ENCODE data around the gene ZNF385B. TPM values are rescaled to one million over a fixed set of nuclear protein-coding genes. Genes with fewer than 3 reads are reported as not detected.
"Not testable (repeated sequence)": the region's sequence is repeated elsewhere in the genome, so short reads cannot be mapped to it uniquely, and the experiment has no call there.

Gene ZNF385B
- total and polyA plus RNA-seq, 4 experiments from 2014 or later: not detected

GRCh38 chr2:179460181-179460929, 401.1 kb downstream of the ZNF385B start:
- intact Hi-C loops (cut with micrococcal nuclease): no loop called here
- no peak overlapping the region for H3K27ac Mint-ChIP-seq
- no peaks in the 10 kb centered on the region for H3K36me3 Mint-ChIP-seq
- no peak overlapping the region for H3K4me3 Mint-ChIP-seq
- Histone ChIP-seq H3K36me3 (ENCODE audit: insufficient read depth, low read length) (no peaks in the 10 kb centered on the region), H3K27me3 (ENCODE audit: insufficient read depth, low read length) (no peaks in the 10 kb centered on the region), H3K27ac (ENCODE audit: low read depth, low read length) (no peak overlapping the region), H3K4me1 (ENCODE audit: insufficient read depth, low read length) (no peaks in the 10 kb centered on the region), H3K4me3 (ENCODE audit: low read length in 2 of 2) (no peak overlapping the region), H3K9me3 (ENCODE audit: control insufficient read depth in 1 of 2, low read length in 2 of 2) (no peaks in the 10 kb centered on the region)
- H3K27me3 Mint-ChIP-seq: peaks cover 0 to 2% of the 10 kb centered on the region in 2 donors
- DNase-seq: no peak
- ChIA-PET CTCF (ENCODE audit: partially characterized antibody) (no interaction called here), POLR2A (ENCODE audit: partially characterized antibody) (no interaction called here)
- H3K9me3 Mint-ChIP-seq: peaks cover 0 to 18% (median 3%) of the 10 kb centered on the region in 8 donors
- H3K4me1 Mint-ChIP-seq: no peaks in the 10 kb centered on the region

- DNase-seq; intact Hi-C loops (cut with micrococcal nuclease); H3K4me1 ChIP-seq (ENCODE audit: insufficient read depth, low read length); H3K9me3 ChIP-seq (ENCODE audit: control insufficient read depth in 1 of 2, low read length in 2 of 2); H3K27ac Mint-ChIP-seq; H3K4me3 Mint-ChIP-seq; H3K27me3 Mint-ChIP-seq; CTCF ChIA-PET (ENCODE audit: partially characterized antibody); H3K4me1 Mint-ChIP-seq; H3K27me3 ChIP-seq (ENCODE audit: insufficient read depth, low read length); H3K36me3 ChIP-seq (ENCODE audit: insufficient read depth, low read length); H3K9me3 Mint-ChIP-seq; H3K4me3 ChIP-seq (ENCODE audit: low read length in 2 of 2); H3K36me3 Mint-ChIP-seq; H3K27ac ChIP-seq (ENCODE audit: low read depth, low read length); POLR2A ChIA-PET (ENCODE audit: partially characterized antibody): not testable (repeated sequence)
Observed at GRCh38 chr2:179458113-179458512, 403.3 kb downstream of the ZNF385B start.

DNA sequence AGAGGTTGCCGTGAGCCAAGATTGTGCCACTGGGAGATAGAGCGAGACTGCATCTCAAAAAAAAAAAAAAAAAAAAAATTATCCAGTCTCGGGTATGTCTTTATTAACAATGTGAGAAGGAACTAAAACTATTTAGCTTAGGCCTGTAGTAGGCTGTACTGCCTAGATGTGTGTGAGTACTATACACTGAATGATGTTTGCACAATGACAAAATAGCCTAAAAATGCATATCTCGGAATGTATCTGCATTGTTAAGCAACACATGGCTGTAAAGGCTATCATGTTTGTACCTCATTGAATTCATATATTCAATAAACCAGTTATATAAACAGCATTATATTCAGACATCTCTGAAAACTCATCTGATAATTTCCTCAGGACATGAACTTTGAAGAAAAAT, 405.6 kb downstream of the ZNF385B start:
- no peaks in the 10 kb centered on the region for H3K9me3 ChIP-seq (ENCODE audit: control insufficient read depth in 1 of 2, low read length in 2 of 2)
- no peaks in the 10 kb centered on the region for H3K4me1 ChIP-seq (ENCODE audit: insufficient read depth, low read length)
- H3K4me3 ChIP-seq (ENCODE audit: low read length in 2 of 2): no peak overlapping the region
- ChIA-PET POLR2A (ENCODE audit: partially characterized antibody) (no interaction called here), CTCF (ENCODE audit: partially characterized antibody) (interaction anchor here (1.2 kb wide), 1 partner anchor 17 kb away, joined by 3 read pairs; no protein-coding TSS in a partner anchor)
- peaks cover 0 to 7% (median 2%) of the 10 kb centered on the region in 8 donors for H3K9me3 Mint-ChIP-seq
- H3K27ac ChIP-seq (ENCODE audit: low read depth, low read length): no peak overlapping the region
- no peaks in the 10 kb centered on the region for H3K36me3 Mint-ChIP-seq
- no peak overlapping the region for H3K27ac Mint-ChIP-seq
- H3K36me3 ChIP-seq (ENCODE audit: insufficient read depth, low read length): no peaks in the 10 kb centered on the region
- intact Hi-C loops (cut with micrococcal nuclease): no loop called here
- no peaks in the 10 kb centered on the region for H3K27me3 ChIP-seq (ENCODE audit: insufficient read depth, low read length)
- H3K27me3 Mint-ChIP-seq: peaks cover 0 to 2% of the 10 kb centered on the region in 2 donors
- DNase-seq: no peak
- H3K4me1 Mint-ChIP-seq: no peaks in the 10 kb centered on the region
- no peak overlapping the region for H3K4me3 Mint-ChIP-seq

DNA sequence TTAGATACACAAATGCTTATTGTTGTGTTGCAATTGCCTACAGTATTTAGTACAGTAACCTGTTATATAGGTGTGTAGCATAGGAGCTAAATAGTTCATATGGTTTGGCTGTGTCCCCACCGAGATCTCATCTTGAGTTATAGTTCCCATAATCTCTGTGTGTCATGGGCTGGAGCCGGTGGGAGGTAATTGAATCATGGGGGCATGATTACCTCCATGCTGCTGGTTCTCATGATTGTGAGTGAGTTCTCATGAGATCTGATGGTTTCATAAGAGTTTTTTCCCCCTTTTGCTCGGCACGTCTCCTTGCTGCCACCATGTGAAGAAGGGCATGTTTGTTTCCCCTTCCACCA, 406.3 kb downstream of the ZNF385B start:
- intact Hi-C loops (cut with micrococcal nuclease): no loop called here
- CTCF ChIA-PET (ENCODE audit: partially characterized antibody): interaction anchor here (1.2 to 2.5 kb wide), 2 partner anchors 12 to 16 kb away, joined by 3 to 8 read pairs; no protein-coding TSS in a partner anchor
- Mint-ChIP-seq H3K4me3 (no peak overlapping the region), H3K36me3 (no peaks in the 10 kb centered on the region), H3K27me3 (peaks cover 0 to 2% of the 10 kb centered on the region in 2 donors), H3K27ac (no peak overlapping the region), H3K4me1 (no peaks in the 10 kb centered on the region), H3K9me3 (peaks cover 0 to 7% (median 1%) of the 10 kb centered on the region in 8 donors)
- Histone ChIP-seq H3K4me1 (ENCODE audit: insufficient read depth, low read length) (no peaks in the 10 kb centered on the region), H3K36me3 (ENCODE audit: insufficient read depth, low read length) (no peaks in the 10 kb centered on the region), H3K9me3 (ENCODE audit: control insufficient read depth in 1 of 2, low read length in 2 of 2) (no peaks in the 10 kb centered on the region), H3K27me3 (ENCODE audit: insufficient read depth, low read length) (no peaks in the 10 kb centered on the region), H3K4me3 (ENCODE audit: low read length in 2 of 2) (no peak overlapping the region), H3K27ac (ENCODE audit: low read depth, low read length) (no peak overlapping the region)
- no peak for DNase-seq
- POLR2A ChIA-PET (ENCODE audit: partially characterized antibody): no interaction called here

DNA sequence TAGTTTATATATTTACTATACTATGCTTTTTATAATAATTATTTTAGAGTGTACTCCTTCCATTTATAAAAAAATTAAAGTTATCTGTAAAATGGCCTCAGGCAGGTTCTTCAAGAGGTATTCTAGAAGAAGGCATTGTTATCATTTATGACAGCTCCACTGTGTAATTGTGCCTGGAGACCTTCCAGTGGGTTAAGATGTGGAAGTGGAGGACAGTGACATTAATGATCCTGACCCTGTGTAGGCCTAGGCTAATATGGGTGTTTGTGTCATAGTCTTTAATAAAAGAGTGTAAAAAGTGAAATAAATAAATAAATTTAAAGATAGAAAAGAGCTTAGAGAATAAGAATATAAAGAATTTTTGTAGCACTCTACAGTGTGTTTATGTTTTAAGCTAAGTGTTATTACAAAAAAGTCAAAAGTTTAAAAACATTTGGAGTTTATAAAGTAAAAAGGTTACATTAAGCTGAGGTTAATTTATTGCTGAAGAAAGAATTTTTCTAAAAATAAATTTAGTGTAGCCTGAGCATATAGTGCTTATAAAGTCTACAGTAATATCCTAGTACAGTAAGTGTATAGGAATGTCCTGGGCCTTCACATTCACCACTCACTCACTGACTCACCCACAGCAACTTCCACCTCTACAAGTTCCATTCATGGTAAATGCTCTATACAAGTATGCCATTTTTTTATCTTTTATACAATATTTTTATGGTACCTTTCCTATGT, 406.8 kb downstream of the ZNF385B start:
- Mint-ChIP-seq H3K9me3 (peaks cover 0 to 7% (median 1%) of the 10 kb centered on the region in 8 donors), H3K4me3 (no peak overlapping the region), H3K27me3 (peaks cover 0 to 2% of the 10 kb centered on the region in 2 donors), H3K4me1 (no peaks in the 10 kb centered on the region), H3K36me3 (no peaks in the 10 kb centered on the region), H3K27ac (no peak overlapping the region)
- Histone ChIP-seq H3K4me3 (ENCODE audit: low read length in 2 of 2) (no peak overlapping the region), H3K4me1 (ENCODE audit: insufficient read depth, low read length) (no peaks in the 10 kb centered on the region), H3K27ac (ENCODE audit: low read depth, low read length) (no peak overlapping the region), H3K36me3 (ENCODE audit: insufficient read depth, low read length) (no peaks in the 10 kb centered on the region), H3K27me3 (ENCODE audit: insufficient read depth, low read length) (no peaks in the 10 kb centered on the region), H3K9me3 (ENCODE audit: control insufficient read depth in 1 of 2, low read length in 2 of 2) (no peaks in the 10 kb centered on the region)
- ChIA-PET POLR2A (ENCODE audit: partially characterized antibody) (no interaction called here), CTCF (ENCODE audit: partially characterized antibody) (interaction anchor here (1.2 to 2.5 kb wide), 2 partner anchors 11 to 16 kb away, joined by 3 to 8 read pairs; no protein-coding TSS in a partner anchor)
- intact Hi-C loops (cut with micrococcal nuclease): no loop called here
- no peak for DNase-seq

DNA sequence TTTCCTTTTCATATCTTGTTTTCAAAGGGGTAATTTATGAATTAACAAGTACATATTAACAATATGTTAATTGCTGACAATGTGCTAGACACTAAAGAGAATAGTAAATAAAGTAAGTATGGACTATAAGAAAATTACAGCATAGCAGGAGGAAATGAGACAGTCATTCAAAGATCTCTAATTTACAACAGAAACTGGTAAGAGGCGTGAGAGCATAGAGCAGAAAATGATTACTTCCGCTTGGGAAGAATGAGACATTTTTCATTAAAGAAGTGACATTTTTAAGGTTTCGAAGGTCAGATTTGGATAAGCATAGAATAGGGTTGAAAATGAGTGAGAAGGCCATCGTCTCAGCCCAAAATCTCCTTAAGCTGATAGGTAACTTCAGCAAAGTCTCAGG, 412.4 kb downstream of the ZNF385B start:
- no peaks in the 10 kb centered on the region for H3K36me3 Mint-ChIP-seq
- ChIA-PET CTCF (ENCODE audit: partially characterized antibody) (no interaction called here), POLR2A (ENCODE audit: partially characterized antibody) (no interaction called here)
- DNase-seq: no peak
- no peak overlapping the region for H3K27ac Mint-ChIP-seq
- H3K27me3 Mint-ChIP-seq: peaks cover 0 to 2% of the 10 kb centered on the region in 2 donors
- Histone ChIP-seq H3K27me3 (ENCODE audit: insufficient read depth, low read length) (no peaks in the 10 kb centered on the region), H3K4me3 (ENCODE audit: low read length in 2 of 2) (no peak overlapping the region), H3K36me3 (ENCODE audit: insufficient read depth, low read length) (no peaks in the 10 kb centered on the region), H3K4me1 (ENCODE audit: insufficient read depth, low read length) (no peaks in the 10 kb centered on the region), H3K27ac (ENCODE audit: low read depth, low read length) (no peak overlapping the region), H3K9me3 (ENCODE audit: control insufficient read depth in 1 of 2, low read length in 2 of 2) (no peaks in the 10 kb centered on the region)
- intact Hi-C loops (cut with micrococcal nuclease): no loop called here
- peaks cover 0 to 2% (median 0%) of the 10 kb centered on the region in 8 donors for H3K9me3 Mint-ChIP-seq
- no peak overlapping the region for H3K4me3 Mint-ChIP-seq
- H3K4me1 Mint-ChIP-seq: no peaks in the 10 kb centered on the region

GRCh38 chr2:179447839-179448447, 413.5 kb downstream of the ZNF385B start:
- H3K9me3 Mint-ChIP-seq: peaks cover 0 to 2% (median 0%) of the 10 kb centered on the region in 8 donors
- intact Hi-C loops (cut with micrococcal nuclease): no loop called here
- no peak for DNase-seq
- ChIA-PET POLR2A (ENCODE audit: partially characterized antibody) (no interaction called here), CTCF (ENCODE audit: partially characterized antibody) (no interaction called here)
- no peaks in the 10 kb centered on the region for H3K4me1 Mint-ChIP-seq
- H3K27me3 Mint-ChIP-seq: peaks cover 0 to 2% of the 10 kb centered on the region in 2 donors
- Histone ChIP-seq H3K27me3 (ENCODE audit: insufficient read depth, low read length) (no peaks in the 10 kb centered on the region), H3K9me3 (ENCODE audit: control insufficient read depth in 1 of 2, low read length in 2 of 2) (no peaks in the 10 kb centered on the region), H3K36me3 (ENCODE audit: insufficient read depth, low read length) (no peaks in the 10 kb centered on the region), H3K4me1 (ENCODE audit: insufficient read depth, low read length) (no peaks in the 10 kb centered on the region), H3K27ac (ENCODE audit: low read depth, low read length) (no peak overlapping the region), H3K4me3 (ENCODE audit: low read length in 2 of 2) (no peak overlapping the region)
- no peaks in the 10 kb centered on the region for H3K36me3 Mint-ChIP-seq
- no peak overlapping the region for H3K4me3 Mint-ChIP-seq
- H3K27ac Mint-ChIP-seq: no peak overlapping the region

Data from CD4-positive, alpha-beta memory T cell (primary cell).